Erythroblast (primary cell): ENCODE results near the gene MAGEF1.

Source experiments
- DNase-seq, 2 experiments: peaks; one replicate each; lab custom pipeline; 2025; lab: John Stamatoyannopoulos, UW
- GATA1 ChIP-seq: IDR thresholded peaks from 2 replicates; pipeline ENCODE4 v1.6.1; 2011; ENCODE audit warnings: low read depth, mild to moderate bottlenecking, control low read depth, low read length, moderate library complexity
- POLR2A ChIP-seq: IDR thresholded peaks from 2 replicates; pipeline ENCODE4 v1.6.1; 2011; ENCODE audit warnings: mild to moderate bottlenecking, low read length

Gene MAGEF1

DNA sequence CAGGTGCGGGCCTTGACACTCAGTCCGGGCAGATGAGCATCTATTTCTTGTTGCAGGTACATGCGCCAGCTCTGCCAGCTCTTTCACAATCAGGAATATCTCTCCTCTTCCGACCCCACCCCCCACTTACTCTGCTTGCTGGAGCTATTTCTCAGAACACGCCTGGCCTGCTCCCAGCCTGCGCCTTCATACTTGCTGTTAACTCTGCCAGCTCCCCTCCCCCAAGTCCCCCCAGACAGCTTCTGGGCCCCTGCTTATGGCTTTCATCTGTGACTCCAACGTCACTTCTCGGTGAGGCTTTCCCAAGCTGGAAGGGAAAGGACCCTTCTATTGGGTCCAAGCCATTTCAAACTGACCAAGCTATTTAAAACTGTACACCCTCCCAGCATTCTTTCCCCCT, 15.2 kb downstream of the MAGEF1 start:
- TF ChIP-seq POLR2A (no peak), GATA1 (no peak)
- no peak for DNase-seq

DNA sequence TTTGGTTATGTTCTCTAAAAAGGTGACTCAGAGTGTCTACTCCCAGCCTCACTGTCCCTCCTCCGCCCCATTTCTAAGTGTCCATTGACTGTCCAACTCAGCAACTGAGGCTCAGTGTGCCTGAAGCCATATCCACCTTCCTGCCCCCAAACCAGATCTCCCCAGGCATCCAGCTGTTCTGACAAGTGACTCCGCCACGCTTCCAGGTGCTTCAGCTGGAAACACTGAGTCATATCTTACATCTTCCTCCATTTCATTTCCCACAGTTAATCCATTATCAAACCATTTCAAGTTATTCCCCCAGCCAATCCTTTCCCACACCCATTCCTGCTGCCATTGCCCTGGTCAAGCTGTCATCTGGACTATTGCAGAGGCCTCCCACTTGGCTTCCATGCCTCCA, 17.1 kb downstream of the MAGEF1 start:
- TF ChIP-seq POLR2A (no peak), GATA1 (no peak)
- DNase-seq: no peak

DNA sequence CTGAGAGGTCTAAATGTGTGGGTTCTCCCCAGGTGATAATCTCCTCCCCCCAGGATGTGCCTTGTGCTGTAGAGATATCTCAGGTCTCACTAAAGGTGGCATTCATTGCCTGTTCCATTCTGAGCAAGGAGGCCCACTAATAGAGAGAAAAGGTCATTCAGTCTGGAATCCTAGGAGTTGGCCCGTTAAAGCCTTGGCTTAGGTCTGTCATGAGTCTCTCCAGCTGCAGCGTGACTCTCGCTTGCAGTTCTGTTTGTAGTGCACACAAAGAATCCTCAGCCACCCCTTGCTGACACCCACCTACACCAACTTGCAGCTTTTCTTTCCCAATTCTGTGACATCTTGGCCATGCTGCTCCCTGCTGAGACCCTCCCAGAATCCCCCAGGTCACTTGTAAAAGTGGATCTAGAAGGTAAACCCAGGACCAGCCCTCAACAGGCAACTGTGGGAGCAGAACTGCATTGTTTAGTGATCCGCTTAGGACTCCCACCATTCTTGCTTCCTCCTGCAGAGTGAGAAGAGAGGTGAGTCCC, 17.7 kb downstream of the MAGEF1 start:
- TF ChIP-seq GATA1 (no peak), POLR2A (no peak)
- DNase-seq: no peak

DNA sequence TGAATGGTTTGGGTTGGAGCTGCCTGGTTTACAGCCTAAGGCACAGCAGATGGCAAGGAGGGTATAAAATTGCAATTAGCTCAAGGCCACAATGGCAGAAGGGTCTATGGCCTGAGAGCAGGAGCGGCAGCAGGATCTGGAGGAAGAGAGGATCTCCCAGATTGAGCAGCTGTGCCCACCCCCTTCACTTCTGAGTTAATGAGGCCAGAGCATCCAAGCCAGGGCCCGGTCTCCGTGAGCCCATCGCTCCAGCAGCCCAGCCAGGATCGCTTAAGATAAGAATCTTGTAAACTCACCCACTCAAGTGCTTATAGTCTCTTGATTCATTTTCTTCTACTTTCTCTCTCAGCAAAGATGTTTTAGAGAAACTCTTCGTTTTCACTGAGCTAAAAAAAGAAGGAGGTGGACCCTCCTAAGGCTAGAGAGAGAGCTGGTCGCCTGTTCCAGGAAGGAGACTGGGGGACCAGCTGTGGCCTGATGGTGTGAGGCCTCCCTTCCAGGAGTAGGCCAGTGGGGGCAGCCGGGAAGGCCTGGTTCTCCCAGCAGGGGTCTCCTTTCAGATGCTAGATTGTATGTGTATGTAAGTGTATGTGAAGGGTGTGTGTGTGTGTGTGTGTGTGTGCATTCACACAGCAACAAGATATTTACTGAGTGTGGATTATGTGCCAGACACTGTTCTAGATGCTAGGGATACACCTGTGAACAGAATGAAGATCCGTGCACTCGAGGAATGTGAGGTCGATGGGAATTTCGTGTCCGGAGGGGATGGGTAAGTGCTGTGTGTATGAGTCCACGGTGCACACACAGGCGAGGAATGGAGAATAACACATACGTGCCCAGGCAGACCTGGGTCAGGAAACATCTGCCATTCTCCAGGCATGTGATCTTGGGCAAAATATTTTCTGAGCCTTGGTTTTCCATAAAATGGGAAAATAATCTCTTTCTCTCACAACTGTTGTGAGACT, 18.6 kb downstream of the MAGEF1 start:
- no peak for DNase-seq
- no peak for TF ChIP-seq POLR2A
- no peak for TF ChIP-seq GATA1

DNA sequence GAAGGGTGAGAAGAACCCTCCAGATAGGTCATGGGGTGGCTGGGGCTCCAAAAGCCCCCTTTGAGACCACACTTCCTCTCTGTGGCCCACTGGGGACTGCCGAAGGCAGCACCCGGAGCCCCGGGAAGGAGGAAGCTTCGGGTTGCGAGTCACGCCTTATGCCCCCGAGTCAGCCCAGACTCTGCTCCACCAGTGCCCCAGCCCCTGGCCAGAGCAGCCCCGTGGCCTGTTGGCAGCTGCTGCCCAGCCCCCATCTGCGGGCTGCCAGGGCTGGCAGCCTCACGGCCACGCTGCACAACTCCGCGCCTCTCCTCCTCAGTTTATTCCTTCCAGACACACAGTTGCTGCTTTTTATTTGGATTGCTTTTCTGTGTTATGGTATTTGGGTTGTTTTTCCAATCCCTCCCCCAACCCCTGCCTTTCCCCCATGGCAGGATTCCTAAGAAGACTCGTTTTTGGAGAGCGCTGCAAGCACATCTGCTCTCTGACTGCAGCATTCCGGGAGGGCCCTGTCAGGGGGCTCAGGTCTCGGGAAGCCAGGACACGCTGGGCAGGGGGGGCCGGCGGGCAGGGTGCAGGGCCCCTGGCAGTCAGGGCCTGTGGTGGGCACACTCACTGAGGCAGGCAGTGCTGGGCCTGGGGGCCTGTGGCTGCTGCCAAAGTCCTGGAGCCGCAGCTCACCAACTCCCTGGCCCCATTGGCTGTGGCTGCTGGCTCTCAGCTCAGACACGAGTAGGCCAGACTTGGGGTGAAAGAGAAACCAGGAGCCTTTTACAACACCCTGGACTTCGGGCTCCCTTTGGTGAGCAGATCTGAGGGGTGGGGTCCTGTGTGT, 20.2 kb downstream of the MAGEF1 start:
- no peak for DNase-seq
- TF ChIP-seq GATA1 (no peak), POLR2A (no peak)

- DNase-seq: no peak
- no peak for TF ChIP-seq GATA1
- TF ChIP-seq POLR2A: no peak
Measured at GRCh38 chr3:184690192-184690883, 21.5 kb downstream of the MAGEF1 start.

DNA sequence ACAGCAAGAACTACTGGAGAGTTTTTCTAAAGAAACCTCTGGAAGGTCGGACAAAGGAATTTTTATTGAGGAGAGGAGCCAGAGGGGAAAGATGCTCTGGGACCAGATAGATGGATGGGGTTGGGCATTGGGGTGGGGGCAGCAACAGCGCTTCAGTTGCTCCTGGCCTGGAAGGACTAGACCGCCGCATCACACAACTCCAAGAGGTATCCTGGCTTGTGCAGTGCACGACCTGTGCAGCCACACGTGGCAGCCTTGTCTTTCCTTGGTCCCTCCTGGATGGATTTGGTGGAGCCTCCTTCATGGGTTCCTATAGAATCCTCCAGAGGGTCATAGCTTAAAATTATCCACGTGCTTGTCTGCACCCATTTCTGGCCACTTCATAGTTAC, 23.0 kb downstream of the MAGEF1 start:
- TF ChIP-seq GATA1: no peak
- no peak for TF ChIP-seq POLR2A
- DNase-seq: no peak

DNA sequence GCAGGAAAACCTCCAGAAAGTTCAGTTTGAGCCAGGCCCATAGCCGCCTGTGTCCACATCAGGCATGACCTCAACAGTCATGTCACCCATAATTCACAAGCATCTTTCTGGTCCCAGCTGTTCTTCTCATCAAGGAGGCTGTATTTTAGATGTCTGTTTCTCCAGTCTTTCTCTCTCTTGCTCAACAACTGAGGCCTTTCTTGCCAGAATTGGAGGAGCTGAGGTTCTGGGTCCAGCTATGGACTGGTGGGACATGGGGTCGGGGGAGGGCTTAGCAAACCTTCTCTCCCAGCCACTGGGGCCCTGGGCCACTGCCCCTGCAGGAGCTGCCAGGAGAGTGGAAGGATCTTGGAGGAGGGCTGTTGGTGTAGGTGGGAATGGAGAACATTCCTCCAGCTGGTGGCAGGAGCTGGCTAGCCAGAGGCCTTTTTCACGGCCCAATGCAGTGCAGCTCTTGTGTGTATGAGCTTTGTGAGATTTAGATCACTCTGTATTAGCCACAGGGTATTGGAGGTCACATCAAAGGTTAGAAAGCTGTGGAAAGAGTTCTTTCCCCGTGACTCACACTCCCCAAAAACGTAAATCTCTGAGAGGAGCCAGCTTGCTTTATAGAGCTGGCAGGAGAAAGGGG, 23.5 kb downstream of the MAGEF1 start:
- DNase-seq: no peak
- TF ChIP-seq POLR2A (no peak), GATA1 (no peak)

GRCh38 chr3:184687363-184688015, 24.4 kb downstream of the MAGEF1 start:
- TF ChIP-seq GATA1: no peak
- TF ChIP-seq POLR2A: no peak
- no peak for DNase-seq

DNA sequence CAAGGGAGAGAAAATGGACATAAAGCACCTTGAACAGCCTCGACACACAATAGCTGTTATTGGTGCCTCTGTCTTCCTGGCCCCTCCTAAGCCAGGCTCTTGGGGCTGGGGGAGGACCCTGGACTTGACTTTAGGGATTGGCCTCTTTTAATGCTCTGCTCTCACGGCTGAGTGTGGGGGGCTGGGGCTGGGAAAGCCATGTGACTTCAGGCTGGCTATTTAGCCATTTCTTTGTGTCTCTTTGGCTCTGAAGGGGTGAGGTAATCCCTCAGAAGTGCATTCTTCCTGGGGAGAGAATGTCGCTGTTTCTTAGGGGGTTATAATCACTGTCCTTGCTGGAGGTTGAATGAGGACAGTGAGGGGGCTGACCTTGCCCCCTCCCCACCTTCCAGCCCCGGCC, 26.2 kb downstream of the MAGEF1 start:
- no peak for DNase-seq
- TF ChIP-seq POLR2A (no peak), GATA1 (no peak)

DNA sequence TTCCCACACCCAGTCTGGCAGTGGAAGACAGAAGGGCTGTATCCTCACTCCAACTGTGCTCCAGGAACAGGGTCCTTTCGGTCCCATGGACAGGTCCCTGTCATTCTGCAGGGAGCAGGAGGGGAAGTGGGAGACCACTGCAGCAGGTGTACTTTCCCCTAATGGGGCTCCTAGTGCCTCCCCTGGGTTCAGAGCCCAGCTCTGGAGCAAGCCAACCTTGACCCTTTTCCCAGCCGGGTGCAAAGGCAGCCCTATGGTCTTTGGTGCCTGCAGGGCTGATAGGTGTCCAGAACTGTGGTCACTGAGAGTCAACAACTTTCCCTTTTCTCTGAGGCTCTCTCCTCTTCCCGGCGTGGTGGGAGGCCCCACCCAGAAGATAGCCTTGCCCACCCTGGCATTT, 26.8 kb downstream of the MAGEF1 start:
- TF ChIP-seq GATA1 (no peak), POLR2A (no peak)
- DNase-seq: no peak

DNA sequence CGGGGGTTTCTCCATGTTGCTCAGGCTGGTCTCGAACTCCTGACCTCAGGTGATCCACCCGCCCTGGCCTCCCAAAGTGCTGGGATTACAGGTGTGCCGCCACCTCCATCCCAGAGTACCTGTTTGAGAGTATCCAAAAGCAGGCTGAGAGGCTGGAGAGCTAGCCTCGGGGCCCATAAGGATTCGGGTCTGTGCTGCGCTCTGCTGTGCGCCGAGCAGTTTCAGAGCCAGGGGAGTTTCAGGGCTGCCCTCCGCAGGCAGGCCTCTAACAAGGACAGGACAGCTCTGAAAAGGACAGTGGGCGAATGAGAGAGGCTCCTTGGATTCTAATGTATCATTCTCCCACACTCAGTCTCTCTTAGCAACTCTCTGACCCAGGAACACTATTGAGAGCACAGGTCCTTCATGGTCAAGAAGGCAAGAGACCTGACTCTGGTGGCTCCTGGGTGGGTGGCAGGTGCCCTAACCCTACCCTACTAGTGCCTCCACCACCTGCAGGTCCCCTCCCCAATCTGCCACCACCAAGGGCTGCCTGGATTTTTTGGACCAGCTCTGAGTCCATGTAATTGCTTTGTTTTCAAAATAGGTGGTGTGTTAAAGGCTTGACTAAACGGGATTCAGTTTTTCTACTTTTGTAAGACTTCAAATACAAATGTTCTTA, 27.8 kb downstream of the MAGEF1 start:
- TF ChIP-seq GATA1: no peak
- no peak for TF ChIP-seq POLR2A

More for the DNA sequence above, 27.8 kb downstream of the MAGEF1 start:
- no peak for DNase-seq
